GM21526 (cell line): ENCODE data around the gene RPLP1.
"Not testable (repeated sequence)": the region's sequence is repeated elsewhere in the genome, so short reads cannot be mapped to it uniquely, and the experiment has no call there.

Source experiments
- ATAC-seq: cut with Tn5 transposase; IDR thresholded peaks from one replicate; pipeline ENCODE4 v1.9.1; 2021; ENCODE audit warnings: moderate library complexity; ENCODE audit not compliant: unreplicated experiment, low FRiP score

The RPLP1 gene

GRCh38 chr15:69435985-69436384, 16.6 kb upstream of the RPLP1 start:
- ATAC-seq = no peak

GRCh38 chr15:69436951-69437350, 15.7 kb upstream of the RPLP1 start:
- no peak for ATAC-seq

GRCh38 chr15:69439623-69440022, 13.0 kb upstream of the RPLP1 start:
- no peak for ATAC-seq

DNA sequence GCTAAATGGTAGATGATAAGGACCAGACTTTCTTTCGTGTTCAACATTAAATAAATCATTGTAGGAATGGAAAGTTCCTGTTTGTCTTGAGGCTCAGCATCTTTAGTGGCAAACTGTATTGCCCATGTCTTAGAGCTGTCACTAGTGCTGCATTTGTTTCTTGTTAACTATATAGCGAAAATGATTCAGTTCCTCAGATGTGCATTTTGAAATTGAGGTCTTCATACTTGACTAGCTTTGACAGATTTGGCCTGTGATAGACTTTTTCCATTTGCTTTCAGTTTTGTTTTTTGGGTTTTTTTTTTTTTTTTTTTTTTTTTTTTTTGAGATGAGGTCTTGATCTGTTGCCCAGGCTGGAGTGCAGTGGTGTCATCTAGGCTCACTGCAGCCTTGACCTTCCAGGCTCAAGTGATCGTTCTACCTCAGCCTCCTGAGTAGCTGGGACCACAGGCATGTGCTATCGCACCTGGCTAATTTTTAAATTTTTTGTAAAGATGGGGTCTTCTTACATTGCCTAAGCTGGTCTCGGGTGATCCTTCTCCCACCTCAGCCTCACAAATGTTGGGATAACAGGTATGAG, 9.5 kb upstream of the RPLP1 start:
- peak; percentile 43 for ATAC-seq

DNA sequence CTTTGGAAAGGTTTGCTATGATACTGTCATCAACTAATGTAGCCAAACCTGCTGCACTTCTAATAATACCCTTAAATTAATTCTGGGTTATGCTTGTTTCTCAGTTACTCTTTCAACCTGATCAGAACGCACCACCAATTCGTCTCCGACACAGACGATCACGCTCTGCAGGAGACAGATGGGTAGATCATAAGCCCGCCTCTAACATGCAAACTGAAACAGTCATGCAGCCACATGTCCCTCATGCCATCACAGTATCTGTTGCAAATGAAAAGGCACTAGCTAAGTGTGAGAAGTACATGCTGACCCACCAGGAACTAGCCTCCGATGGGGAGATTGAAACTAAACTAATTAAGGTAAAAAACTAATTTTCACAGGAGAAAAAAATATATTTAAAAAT, 7.9 kb upstream of the RPLP1 start:
- ATAC-seq = peak; percentile 43

DNA sequence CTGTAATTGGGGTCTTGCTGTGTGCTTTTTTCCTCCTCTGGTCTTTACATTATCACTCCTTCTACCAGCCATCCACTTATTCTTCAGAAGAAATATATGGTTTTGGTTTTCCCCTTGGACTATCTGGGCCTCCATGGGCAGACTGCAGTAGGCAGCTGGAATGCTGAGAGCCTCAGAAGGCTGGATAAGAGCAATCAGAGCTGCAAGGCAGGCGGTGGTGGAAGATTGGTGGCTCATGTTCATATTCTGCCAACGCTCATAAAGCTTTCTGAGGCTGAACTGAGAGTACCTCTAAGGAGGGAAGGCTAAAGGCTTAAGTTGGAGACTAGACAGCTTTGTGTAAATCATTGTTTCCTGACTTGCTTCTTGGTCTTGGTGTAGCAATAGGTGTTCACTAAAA, 5.7 kb upstream of the RPLP1 start:
- no peak for ATAC-seq

GRCh38 chr15:69450221-69450620, 2.4 kb upstream of the RPLP1 start:
- ATAC-seq = not testable (repeated sequence)

DNA sequence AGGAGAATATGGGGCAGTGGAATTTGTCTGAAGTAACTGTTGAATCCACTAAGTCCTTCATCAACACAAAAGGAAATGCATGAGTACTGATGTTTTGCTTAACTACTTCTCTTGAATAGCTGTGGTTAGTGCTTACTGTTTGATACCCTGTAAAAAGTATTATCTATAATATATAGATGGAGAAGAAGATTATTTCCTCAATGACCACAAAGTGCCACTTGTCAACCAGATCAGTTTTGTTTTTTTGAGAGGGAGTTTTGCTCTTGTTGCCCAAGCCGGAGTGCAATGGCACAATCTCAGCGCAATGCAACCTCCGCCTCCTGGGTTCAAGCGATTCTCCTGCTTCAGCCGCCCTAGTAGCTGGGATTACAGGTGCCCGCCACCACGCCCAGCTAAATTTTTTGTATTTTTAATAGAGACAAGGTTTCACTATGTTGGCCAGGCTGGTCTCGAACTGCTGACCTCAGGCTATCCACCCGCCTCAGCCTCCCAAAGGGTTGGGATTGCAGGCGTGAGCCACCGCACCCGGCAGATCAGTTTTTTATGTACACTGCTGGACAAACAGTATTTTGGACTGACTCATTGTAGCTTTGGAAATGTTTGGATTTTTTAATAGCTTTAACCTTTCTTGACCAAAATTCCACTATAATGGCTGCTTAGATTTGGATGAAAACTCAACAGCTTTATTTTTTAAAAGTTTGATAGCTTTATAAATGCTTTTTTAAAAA, 1.5 kb upstream of the RPLP1 start:
- no peak for ATAC-seq

- peak; percentile 22 for ATAC-seq
These were observed 497 bp upstream of the RPLP1 start for GRCh38 chr15:69451951-69452691.

DNA sequence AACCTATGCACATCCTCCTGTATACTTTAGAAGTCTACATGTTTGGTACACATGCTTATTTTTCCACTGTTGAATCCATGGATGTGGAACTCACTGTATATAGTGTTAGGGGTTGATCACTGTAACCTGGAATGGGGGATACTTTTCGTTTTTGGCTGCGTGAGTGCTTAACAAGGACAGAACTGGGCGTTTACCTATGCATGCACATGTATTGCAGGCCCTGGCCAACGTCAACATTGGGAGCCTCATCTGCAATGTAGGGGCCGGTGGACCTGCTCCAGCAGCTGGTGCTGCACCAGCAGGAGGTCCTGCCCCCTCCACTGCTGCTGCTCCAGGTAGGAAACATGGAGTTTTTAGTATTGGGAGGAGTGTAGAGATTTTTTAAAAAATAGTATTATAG, 2.3 kb downstream of the RPLP1 start:
- no peak for ATAC-seq

- no peak for ATAC-seq
These were observed 3.9 kb downstream of the RPLP1 start for GRCh38 chr15:69456208-69457166.

DNA sequence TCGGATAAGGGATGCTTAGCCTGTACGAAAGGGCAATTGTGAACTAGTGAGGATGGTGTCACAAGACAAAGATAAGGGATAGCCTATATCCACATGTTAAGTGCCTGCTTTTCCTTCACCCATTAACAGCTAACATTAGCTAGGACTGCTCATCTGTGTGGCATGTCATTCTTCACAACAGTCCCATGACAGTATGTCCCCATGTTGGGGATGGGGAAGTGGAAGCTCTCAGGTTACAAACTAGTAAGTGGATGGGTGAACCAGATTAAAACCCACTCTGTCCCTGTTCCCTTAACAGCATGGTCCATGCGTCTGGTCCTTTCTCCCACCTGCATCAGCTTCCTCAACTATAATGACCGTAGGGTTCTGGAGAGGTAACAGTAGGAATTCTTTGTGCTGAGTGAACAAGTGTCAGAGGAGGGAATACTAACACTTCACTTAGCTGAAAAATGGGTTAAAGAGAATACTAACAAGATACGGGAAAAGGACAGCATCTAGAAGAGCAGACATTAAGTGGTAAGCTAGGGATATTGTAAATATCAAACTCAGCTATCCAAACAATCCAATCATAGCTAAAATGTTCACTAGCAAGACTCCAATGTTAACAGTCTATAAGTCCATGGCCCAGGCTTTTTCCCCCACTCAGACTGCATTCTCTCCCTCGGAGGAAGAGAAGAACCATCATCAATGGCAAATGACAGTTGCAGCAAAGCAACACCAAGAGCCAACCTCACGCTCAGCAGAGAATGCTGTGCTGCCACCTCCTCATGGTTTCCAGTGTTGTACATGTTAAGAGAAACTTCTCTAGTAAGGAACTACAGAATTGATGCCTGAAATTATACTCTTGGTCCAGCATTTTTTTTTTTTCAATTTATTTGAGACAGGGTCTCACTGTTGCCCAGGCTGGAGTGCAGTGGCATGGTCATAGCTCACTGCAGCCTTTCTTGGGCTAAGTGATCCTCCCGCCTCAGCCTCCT, 5.0 kb downstream of the RPLP1 start:
- no peak for ATAC-seq

DNA sequence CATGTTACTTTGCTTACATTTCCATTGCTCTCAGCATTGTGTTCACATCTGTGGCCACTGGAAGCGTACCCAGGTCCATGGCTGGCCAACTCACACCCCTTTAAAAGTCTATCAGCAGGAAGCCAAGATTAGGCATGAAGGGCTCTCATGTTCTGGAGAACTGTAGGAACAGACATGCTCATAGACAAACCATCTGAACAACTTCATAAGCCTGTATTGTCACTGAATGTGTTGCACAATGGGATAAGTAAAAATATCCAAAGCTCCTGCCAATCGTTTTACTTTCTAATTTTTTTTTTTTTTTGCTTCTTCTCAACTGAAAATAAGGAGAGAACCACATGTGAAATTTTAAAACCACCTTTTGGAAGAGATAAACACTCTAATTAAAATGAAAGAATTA, 6.4 kb downstream of the RPLP1 start:
- ATAC-seq = no peak

- ATAC-seq = no peak
These were observed 7.9 kb downstream of the RPLP1 start for GRCh38 chr15:69460481-69460880.

DNA sequence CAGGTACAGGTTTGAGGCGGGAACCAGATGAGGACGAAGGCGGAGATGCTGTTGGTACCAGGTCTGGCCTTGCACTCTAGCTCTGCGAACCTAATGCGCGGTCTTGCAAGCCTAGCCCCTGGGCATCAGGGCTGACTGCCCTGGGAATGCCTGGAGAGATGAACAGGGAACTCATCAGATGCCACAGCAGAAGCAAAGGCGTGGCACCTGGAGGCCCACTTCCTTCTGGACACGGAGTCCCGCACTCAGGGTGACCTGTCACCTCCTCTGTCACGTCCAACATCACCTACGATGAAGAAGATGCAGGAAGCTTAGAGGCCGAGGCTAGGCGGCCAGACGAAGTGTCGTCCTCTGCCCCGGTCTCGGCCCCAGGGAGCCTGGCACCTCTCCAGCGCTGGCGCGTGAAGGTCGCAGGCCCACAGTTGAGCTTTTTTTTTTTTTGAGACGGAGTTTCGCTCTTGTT, 9.4 kb downstream of the RPLP1 start:
- ATAC-seq = no peak

DNA sequence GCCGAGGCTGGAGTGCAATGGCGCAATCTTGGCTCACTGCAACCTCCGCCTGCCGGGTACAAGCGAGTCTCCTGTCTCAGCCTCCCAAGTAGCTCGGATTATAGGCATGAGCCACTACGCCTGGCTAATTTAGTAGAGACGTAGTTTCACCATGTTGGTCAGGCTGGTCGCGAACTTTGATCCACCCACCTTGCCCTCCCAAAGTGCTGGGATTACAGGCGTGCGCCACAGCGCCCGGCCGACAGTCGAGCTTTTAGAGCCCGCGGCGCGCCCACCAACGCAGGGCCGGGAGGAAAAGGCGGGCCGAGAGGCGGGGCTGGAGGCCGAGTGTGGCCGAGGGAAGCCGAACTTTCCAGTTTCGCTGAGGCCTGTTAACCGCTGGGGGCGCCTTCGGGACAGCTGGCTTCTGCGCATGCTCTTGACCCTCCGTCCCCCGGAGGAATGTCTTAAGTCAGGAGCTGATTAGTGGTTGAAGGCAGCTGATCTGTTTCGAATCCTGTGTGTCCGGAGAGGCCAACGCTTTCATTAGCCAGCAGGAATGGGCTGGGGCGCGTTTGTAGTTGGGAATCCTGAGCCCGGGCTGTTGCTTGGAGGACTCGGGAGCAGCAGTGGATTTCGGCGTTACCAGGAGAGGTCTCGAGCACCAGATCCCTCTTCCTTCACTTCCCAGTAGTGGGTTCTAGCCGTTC, 10.0 kb downstream of the RPLP1 start:
- ATAC-seq = peak; percentile 88

DNA sequence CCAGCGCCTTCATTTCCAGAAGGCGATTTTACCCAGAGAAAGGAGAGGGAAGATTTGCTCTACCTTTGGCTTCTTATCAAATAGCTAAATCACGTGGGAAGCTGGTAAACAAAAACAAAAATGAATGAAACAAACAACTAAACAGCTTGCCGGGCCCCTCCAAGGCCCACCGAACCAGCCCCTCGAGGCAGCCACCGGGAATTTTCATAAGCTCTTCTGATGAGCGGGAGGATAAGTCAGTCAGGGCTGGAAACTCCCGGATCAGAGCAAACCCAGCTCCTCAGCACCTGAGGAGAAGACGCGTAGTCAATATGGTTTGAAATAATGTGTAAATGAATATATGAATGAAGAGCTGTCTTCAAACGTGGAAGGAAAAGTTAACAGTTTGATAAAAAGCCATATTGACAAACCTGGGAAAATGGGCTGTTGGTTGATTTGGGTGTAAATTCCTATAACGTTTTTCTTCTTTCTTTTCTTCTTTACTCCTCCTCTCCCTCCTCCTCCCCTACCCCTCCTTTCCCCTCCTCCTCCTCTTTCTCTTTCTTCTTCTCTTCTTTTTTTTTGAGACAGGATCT, 10.7 kb downstream of the RPLP1 start:
- ATAC-seq = no peak

- ATAC-seq = no peak
These were observed 12.6 kb downstream of the RPLP1 start for GRCh38 chr15:69465253-69465652.
